Trophoblast cell (in vitro differentiated cells and primary cell): Measurements from ENCODE around the gene ANXA6.
A peak's percentile ranks its signal among the peaks of the same experiment; 100 is the strongest.
"Not testable (repeated sequence)": the region's sequence is repeated elsewhere in the genome, so short reads cannot be mapped to it uniquely, and the experiment has no call there.

ENCODE experiments used
- DNase-seq, 2 donors: peaks; one replicate each; pipeline ENCODE4 v3.0.0-alpha.2; 2016
- H2AFZ ChIP-seq: 2 replicates; pipeline ENCODE4 v1.6.1; 2013; ENCODE audit warnings: low read length, moderate library complexity, mild to moderate bottlenecking; ENCODE audit not compliant: insufficient read depth, poor library complexity
- H2AK5ac ChIP-seq: 2 replicates; pipeline ENCODE4 v1.6.1; 2013; ENCODE audit warnings: mild to moderate bottlenecking, low read length
- H2BK120ac ChIP-seq: 2 replicates; pipeline ENCODE4 v1.6.1; 2013; ENCODE audit warnings: low read length, mild to moderate bottlenecking, moderate library complexity; ENCODE audit not compliant: insufficient read depth, poor library complexity
- H2BK12ac ChIP-seq: 2 replicates; pipeline ENCODE4 v1.6.1; 2013; ENCODE audit warnings: mild to moderate bottlenecking, low read length, moderate library complexity
- H2BK5ac ChIP-seq: 2 replicates; pipeline ENCODE4 v1.6.1; 2013; ENCODE audit warnings: low read length, low read depth, moderate library complexity, mild to moderate bottlenecking; ENCODE audit not compliant: poor library complexity
- H3K14ac ChIP-seq: 2 replicates; pipeline ENCODE4 v1.6.1; 2013; ENCODE audit warnings: mild to moderate bottlenecking, low read length
- H3K18ac ChIP-seq: 2 replicates; pipeline ENCODE4 v1.6.1; 2013; ENCODE audit warnings: mild to moderate bottlenecking, low read length
- H3K23ac ChIP-seq: 2 replicates; pipeline ENCODE4 v1.6.1; 2013; ENCODE audit warnings: low read length
- H3K27ac ChIP-seq: 2 replicates; pipeline ENCODE4 v1.5.1; 2013; ENCODE audit warnings: low read depth, mild to moderate bottlenecking, inconsistent platforms, low read length, moderate library complexity
- H3K27me3 ChIP-seq: 2 replicates; pipeline ENCODE4 v1.6.1; 2013; ENCODE audit warnings: inconsistent platforms, mild to moderate bottlenecking, low read length, moderate library complexity; ENCODE audit not compliant: insufficient read depth
- H3K36me3 ChIP-seq, 2 experiments: 1 replicate in 1 of 2; 2 replicates in 1 of 2; pipeline ENCODE4 v1.6.1; 2013; ENCODE audit warnings: low read length in 2 of 2, mild to moderate bottlenecking in 2 of 2, moderate library complexity in 1 of 2; ENCODE audit not compliant: insufficient read depth in 2 of 2, control insufficient read depth in 1 of 2
- H3K4ac ChIP-seq: 2 replicates; pipeline ENCODE4 v1.6.1; 2013; ENCODE audit warnings: low read depth, mild to moderate bottlenecking, low read length, moderate library complexity
- H3K4me1 ChIP-seq, 2 experiments: 1 replicate in 1 of 2; 2 replicates in 1 of 2; pipeline ENCODE4 v1.6.1; 2013; ENCODE audit warnings: low read length in 2 of 2, mild to moderate bottlenecking in 2 of 2, moderate library complexity in 1 of 2; ENCODE audit not compliant: insufficient read depth in 2 of 2, control insufficient read depth in 1 of 2
- H3K4me2 ChIP-seq: 2 replicates; pipeline ENCODE4 v1.6.1; 2013; ENCODE audit warnings: inconsistent platforms, mild to moderate bottlenecking, low read length, moderate library complexity
- H3K4me3 ChIP-seq: 2 replicates; pipeline ENCODE4 v1.5.1; 2013; ENCODE audit warnings: mild to moderate bottlenecking, low read depth, low read length, inconsistent platforms
- H3K79me1 ChIP-seq: one replicate; pipeline ENCODE4 v1.6.1; 2013; ENCODE audit warnings: low read length
- H3K79me2 ChIP-seq: 2 replicates; pipeline ENCODE4 v1.6.1; 2013; ENCODE audit warnings: low read length, mild to moderate bottlenecking; ENCODE audit not compliant: control insufficient read depth, insufficient read depth, poor library complexity
- H3K9ac ChIP-seq: 2 replicates; pipeline ENCODE4 v1.6.1; 2013; ENCODE audit warnings: mild to moderate bottlenecking, low read length
- H3K9me3 ChIP-seq: 2 replicates; pipeline ENCODE4 v1.6.1; 2013; ENCODE audit warnings: low read depth, mild to moderate bottlenecking, control low read depth, inconsistent platforms, low read length; ENCODE audit not compliant: insufficient read depth
- H4K12ac ChIP-seq: 2 replicates; pipeline ENCODE4 v1.6.1; 2013; ENCODE audit warnings: low read depth, mild to moderate bottlenecking, low read length, moderate library complexity
- H4K8ac ChIP-seq: 2 replicates; pipeline ENCODE4 v1.6.1; 2013; ENCODE audit warnings: low read depth, mild to moderate bottlenecking, low read length, moderate library complexity
- H4K91ac ChIP-seq: one replicate; pipeline ENCODE4 v1.6.1; 2013; ENCODE audit warnings: low read depth, mild to moderate bottlenecking, low read length, moderate library complexity
- WGBS: extraction: QIAGEN DNeasy Blood & Tissue Kit; methylation state at CpG from one replicate; pipeline ENCODE4 v1.1.7; 2013; ENCODE audit warnings: missing lambda C conversion rate; ENCODE audit not compliant: insufficient read length, insufficient coverage; ENCODE audit errors: extremely low coverage; 5-methylcytosine and 5-hydroxymethylcytosine counted together

ANXA6 gene

DNA sequence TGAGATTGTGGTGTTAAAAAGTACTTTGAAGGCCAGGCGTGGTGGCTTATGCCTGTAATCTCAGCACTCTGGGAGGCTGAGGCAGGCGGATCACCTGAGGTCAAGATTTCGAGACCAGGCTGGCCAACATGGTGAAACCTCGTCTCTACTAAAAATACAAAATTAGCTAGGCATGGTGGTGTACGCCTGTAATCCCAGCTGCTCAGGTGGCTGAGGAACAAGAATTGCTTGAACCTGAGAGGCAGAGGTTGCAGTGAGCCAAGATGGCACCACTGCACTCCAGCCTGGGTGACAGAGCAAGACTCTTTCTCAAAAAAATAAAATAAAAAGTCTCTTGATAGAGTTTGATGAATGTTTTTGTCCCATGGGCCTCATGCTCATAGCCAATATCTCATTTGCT is 18.7 kb upstream of the ANXA6 start:
- not testable (repeated sequence) for H3K79me1 ChIP-seq, H3K9me3 ChIP-seq, H3K27me3 ChIP-seq, H2AK5ac ChIP-seq, H3K4me2 ChIP-seq, H3K4me1 ChIP-seq, H4K91ac ChIP-seq, H4K8ac ChIP-seq, H2AFZ ChIP-seq, H3K79me2 ChIP-seq, DNase-seq, H3K36me3 ChIP-seq, H3K27ac ChIP-seq, H3K18ac ChIP-seq, H2BK5ac ChIP-seq, H3K9ac ChIP-seq, H3K23ac ChIP-seq, H3K4me3 ChIP-seq, H2BK120ac ChIP-seq, H3K4ac ChIP-seq, H2BK12ac ChIP-seq, H4K12ac ChIP-seq, H3K14ac ChIP-seq
- WGBS = no CpG with 5 or more reads among the region's 5 CpGs

DNA sequence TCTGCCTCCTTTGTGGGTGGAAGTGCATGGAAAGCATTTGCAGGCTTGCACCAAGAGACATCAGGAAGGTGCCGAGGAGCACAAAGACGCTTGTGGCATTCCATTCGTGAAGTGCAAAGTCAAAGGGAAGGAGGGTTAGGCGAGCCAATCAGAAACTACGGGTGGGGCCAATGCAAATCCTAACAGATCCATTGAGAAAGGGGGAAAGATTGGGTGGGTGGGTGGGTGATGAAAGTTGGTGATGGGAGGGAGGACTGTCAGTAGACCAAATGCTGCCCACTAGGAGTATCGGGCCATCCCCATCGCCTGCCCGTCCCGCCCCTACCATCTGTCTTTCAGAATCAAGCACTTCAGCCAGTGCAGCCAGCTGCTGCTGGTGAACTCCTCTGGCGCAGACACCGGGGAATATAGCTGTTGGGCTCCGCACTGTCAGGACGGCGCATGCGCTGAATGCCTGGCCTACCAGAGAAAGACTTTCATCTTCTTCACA is 17.1 kb upstream of the ANXA6 start:
- DNase-seq = peak; percentile 31 to 60
- peaks cover 1% of the 10 kb centered on the region for H3K9me3 ChIP-seq

GRCh38 chr5:151173711-151174611 is 16.4 kb upstream of the ANXA6 start:
- Histone ChIP-seq H3K27ac (no peak overlapping the region), H4K12ac (no peak overlapping the region), H3K4me3 (no peak overlapping the region), H2AFZ (no peak overlapping the region), H3K79me2 (no peaks in the 10 kb centered on the region), H3K79me1 (no peaks in the 10 kb centered on the region), H3K36me3 (no peaks in the 10 kb centered on the region), H3K14ac (no peak overlapping the region), H2BK5ac (no peak overlapping the region), H2BK120ac (no peak overlapping the region), H3K4me2 (no peak overlapping the region), H3K27me3 (no peaks in the 10 kb centered on the region), H3K23ac (no peak overlapping the region), H3K9ac (no peak overlapping the region), H4K8ac (no peak overlapping the region), H3K18ac (no peak overlapping the region), H2BK12ac (no peak overlapping the region), H3K9me3 (peaks cover 1% of the 10 kb centered on the region), H2AK5ac (no peak overlapping the region), H4K91ac (no peak overlapping the region), H3K4me1 (no peaks in the 10 kb centered on the region), H3K4ac (no peak overlapping the region)
- no CpG with 5 or more reads among the region's 11 CpGs for WGBS
- DNase-seq = no peak

More for the DNA sequence above, 17.1 kb upstream of the ANXA6 start:
- Histone ChIP-seq H4K8ac (no peak overlapping the region), H3K4me1 (no peaks in the 10 kb centered on the region), H2BK120ac (no peak overlapping the region), H3K27me3 (no peaks in the 10 kb centered on the region), H3K4me2 (no peak overlapping the region), H3K36me3 (no peaks in the 10 kb centered on the region), H4K91ac (no peak overlapping the region), H3K18ac (no peak overlapping the region), H3K23ac (no peak overlapping the region), H4K12ac (no peak overlapping the region), H2AFZ (no peak overlapping the region), H2AK5ac (no peak overlapping the region), H3K9ac (no peak overlapping the region), H3K79me1 (no peaks in the 10 kb centered on the region), H2BK12ac (no peak overlapping the region), H3K79me2 (no peaks in the 10 kb centered on the region), H3K27ac (no peak overlapping the region), H2BK5ac (no peak overlapping the region), H3K14ac (no peak overlapping the region), H3K4me3 (no peak overlapping the region), H3K4ac (no peak overlapping the region)
- WGBS = no CpG with 5 or more reads among the region's 15 CpGs

DNA sequence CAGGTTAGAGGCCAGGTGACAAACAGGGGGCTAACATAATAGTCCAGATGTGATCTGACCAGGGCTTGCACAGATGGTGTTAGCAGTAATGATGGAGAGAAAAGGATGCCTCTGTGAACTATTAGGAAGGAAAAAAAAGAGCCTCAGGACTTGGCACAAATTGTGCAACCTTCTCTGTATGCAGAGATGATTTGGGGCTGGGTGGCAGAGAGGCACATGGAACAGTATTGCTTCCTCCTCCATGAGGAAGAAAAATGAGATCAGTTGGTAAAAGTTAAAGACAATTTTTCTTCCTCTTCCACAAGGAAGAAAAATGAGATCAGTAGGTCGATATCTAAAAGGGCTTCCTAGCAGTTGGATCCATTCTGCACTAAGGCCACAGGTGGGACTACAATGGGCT is 13.9 kb upstream of the ANXA6 start:
- no peak overlapping the region for H2BK5ac ChIP-seq
- H3K79me1 ChIP-seq = no peaks in the 10 kb centered on the region
- no peak overlapping the region for H3K4me3 ChIP-seq
- no peak overlapping the region for H4K12ac ChIP-seq
- no peak overlapping the region for H3K27ac ChIP-seq
- H3K9me3 ChIP-seq = peaks cover 1% of the 10 kb centered on the region
- no peak overlapping the region for H3K4me2 ChIP-seq
- no peak overlapping the region for H2BK12ac ChIP-seq
- H3K9ac ChIP-seq = no peak overlapping the region
- H3K36me3 ChIP-seq = no peaks in the 10 kb centered on the region
- no peak overlapping the region for H4K91ac ChIP-seq
- no peaks in the 10 kb centered on the region for H3K79me2 ChIP-seq
- no peak overlapping the region for H4K8ac ChIP-seq
- no peak overlapping the region for H2AK5ac ChIP-seq
- no peak overlapping the region for H3K14ac ChIP-seq
- H2AFZ ChIP-seq = no peak overlapping the region
- H2BK120ac ChIP-seq = no peak overlapping the region
- no peak overlapping the region for H3K23ac ChIP-seq
- no peaks in the 10 kb centered on the region for H3K27me3 ChIP-seq
- no peak overlapping the region for H3K4ac ChIP-seq
- no peaks in the 10 kb centered on the region for H3K4me1 ChIP-seq
- H3K18ac ChIP-seq = no peak overlapping the region
- WGBS = no CpG with 5 or more reads among the region's 1 CpG
- DNase-seq = no peak
